GM19043 (cell line): ENCODE results near the gene STK32C.
"Not testable (repeated sequence)": the region's sequence is repeated elsewhere in the genome, so short reads cannot be mapped to it uniquely, and the experiment has no call there.

Experiments
- ATAC-seq: cut with Tn5 transposase; IDR thresholded peaks from one replicate; pipeline ENCODE4 v1.9.1; 2021; ENCODE audit warnings: low read depth; ENCODE audit not compliant: unreplicated experiment

STK32C gene

DNA sequence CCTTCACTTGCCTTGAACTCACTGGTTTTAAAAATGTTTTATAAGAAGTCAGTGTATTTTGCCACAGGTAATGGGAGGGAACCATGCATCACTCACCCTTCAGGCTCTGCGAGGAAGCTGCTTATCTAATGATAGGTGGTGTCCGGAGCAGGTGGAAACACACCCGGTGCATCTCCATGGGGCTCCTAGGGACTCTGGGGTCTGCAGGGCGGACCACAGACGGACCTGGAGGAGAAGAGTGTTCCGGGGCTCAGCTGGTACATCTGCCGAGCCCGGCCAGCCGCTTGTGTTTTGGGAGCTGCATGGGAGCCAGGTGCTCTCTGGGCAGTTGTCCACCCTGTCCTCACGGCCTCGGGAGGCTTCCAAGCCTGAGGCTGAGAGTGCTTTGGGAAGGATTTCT lies 31.5 kb upstream of the STK32C start:
- ATAC-seq: no peak

DNA sequence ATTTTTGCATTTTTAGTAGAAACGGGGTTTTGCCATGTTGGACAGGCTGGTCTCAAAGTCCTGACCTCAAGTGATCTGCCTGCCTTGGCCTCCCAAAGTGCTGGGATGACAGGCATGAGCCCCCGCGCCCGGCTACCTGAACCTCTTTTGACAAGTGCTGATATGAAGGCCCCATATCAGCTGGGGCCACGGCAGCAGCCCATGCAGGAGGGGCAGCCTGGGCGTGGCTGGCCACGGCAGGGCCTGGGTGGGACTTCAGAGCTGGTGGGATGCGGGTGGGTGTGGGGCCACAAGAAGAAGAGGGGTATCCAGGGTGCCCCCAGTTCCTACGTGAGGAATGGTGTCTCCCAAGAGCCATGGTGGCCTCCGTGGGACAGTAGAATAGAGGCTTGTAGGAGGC lies 31.1 kb upstream of the STK32C start:
- no peak for ATAC-seq

DNA sequence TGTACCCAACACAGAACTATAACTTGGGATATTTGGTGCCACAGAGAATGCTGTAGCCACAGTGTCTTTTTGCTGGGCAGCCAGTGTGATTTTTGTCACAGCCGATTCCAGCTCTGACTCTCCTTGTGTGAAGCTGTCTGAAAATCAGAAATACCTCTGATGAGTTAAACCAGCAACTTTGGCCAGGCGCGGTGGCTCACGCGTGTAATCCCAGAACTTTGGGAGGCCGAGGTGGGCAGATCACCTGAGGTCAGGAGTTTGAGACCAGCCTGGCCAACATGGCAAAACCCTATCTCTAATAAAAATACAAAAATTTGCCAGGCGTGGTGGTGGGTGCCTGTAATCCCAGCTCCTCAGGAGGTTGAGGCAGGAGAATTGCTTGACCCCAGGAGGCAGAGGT lies 30.1 kb upstream of the STK32C start:
- ATAC-seq: not testable (repeated sequence)

DNA sequence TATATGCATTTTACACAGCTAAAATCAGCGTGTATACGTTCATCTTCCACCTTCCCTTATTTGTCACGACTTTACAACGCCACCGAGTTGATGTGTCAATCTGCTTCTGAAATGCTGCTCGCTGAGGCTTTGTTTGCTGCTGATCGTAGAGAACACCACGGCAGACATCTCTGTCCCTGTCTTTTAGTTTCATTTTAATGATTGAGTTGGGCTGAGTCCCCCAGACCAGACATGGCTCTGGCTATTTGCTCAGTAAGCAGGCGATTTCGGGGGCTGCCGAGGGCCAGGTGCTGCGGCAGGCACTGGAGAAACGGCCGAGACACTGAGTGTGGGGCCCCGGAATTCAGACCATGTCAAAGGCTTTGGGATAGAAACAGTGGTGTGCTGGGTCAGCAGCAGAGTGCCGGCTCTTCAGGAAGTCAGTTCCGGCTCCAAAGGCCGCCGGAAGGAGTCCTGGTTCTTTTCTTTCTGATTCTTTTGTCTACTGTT lies 29.2 kb upstream of the STK32C start:
- no peak for ATAC-seq

DNA sequence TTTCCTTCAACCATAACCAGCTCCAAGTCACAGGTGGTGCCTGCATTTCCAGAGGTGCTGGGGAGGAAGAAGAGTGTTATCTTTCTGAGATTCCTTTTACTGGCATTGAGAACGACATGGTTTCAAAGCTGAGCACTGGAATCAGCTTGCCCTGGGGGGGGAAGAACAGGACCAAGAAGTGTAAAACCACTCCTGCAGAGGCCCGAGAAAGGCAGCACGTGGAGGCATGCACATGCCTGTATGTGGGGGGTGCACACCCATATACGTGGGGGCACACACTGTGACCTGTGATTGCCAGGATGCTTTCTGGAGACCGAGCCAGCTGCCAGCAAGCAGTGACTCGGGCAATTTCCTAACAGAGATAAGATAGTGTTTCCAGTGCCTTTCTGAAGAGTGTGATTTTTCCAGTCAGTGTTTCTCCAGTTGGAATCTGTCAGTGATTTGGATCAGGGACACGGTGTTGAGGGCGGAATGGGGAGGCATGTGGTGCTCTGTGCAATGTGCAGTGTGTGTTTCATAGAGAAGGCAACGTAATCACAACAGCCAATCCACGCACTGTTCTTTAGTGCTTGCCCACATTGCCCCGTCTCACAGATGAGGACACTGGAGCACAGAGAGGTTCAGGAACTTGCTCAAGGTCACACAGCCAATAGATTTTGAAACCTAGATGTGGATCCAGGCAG lies 28.5 kb upstream of the STK32C start:
- ATAC-seq: no peak

DNA sequence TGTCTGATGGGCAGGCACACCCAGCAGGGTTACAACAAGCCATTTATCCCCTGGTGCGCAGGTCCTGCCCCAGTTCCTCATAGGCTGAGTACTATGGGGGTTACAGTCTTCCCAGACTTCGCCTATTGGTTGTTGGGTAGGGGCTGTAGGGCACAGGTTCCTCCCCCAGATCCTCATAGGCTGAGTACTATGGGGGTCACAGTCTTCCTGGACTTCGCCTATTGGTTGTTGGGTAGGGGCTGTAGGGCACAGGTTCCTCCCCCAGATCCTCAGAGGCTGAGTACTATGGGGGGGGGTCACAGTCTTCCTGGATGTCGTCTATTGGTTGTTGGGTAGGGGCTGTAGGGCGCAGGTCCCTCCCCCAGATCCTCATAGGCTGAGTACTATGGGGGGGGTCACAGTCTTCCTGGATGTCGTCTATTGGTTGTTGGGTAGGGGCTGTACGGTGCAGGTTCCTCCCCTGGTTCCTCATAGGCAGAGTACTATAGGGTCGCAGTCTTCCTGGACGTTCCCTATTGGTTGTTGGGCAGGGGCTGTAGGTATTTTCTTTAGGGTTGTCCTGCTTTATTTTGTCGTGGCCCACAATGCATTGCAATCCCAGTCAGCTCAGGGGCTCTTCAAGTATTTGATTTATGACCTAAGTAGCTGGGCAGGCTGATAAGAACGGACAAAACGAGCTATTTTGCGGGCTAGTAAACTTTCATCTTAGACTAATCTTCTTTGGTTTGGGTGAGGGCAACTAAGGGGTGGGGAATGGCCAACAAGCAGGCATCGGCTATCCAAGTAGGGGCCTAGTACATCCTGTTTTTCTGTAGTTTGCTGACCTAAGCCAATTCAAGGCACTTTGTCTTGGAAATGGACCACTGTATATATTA lies 27.7 kb upstream of the STK32C start:
- ATAC-seq: peak; percentile 60

DNA sequence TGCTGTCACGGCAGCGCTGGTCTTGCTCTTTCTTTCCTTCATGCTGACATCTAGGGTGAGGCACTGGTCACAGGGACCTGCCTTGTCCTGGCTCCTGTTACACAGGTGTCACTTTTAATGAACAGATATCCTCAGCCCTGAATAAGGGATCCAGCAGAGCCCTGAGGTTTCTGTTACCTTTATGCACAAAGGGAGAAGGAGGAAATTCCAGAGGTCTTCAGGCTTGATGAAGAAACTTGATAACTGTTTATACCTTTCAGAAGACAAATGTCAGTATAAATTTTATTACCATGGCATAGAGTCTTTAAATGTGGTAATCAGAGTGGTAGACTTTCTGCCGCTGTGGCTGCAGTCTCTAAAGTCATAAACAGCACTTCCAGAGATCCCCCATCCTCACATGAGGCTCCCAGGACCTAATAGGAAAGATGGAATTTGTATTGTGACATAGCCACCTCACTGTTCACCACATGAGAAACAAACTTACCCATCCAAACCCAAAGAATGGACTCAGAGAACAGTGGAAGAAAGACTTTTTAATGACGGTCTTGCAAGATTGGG lies 27.0 kb upstream of the STK32C start:
- no peak for ATAC-seq

DNA sequence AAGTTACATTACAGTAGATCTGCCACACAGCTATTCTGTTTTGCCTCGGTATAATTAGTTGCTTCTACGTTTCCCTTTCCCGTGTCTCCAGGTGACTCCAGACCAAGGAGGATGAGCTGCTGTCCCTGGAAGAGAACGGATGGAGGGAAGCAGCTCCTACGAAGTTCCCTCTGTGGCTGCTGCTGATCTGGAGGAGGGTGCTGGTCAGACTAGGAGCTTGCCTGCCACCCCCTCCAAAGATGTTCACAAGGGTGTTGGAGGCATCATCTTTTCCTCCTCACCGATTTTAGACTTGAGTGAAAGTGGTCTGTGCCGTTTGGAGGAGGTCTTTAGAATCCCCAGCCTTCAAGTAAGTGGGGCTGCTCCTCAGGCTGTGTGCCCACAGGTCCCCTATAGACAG lies 25.6 kb upstream of the STK32C start:
- ATAC-seq: no peak

DNA sequence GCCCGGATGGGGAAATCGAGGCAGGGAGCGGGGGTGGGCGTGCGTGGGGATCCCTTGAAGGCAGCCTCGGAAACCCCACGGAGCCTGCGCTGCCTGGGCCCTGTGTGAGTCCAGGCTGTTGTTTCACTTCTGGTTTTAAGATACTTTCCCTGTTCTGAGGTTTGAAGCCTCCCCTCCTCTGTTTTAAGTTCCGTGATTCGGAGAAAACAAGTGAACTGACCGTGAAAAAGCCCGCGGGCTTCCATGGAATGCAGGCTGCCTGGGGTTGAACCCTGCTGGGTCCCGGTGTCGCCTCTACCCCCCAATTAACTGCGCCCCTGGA lies 24.6 kb upstream of the STK32C start:
- ATAC-seq: peak; percentile 36

DNA sequence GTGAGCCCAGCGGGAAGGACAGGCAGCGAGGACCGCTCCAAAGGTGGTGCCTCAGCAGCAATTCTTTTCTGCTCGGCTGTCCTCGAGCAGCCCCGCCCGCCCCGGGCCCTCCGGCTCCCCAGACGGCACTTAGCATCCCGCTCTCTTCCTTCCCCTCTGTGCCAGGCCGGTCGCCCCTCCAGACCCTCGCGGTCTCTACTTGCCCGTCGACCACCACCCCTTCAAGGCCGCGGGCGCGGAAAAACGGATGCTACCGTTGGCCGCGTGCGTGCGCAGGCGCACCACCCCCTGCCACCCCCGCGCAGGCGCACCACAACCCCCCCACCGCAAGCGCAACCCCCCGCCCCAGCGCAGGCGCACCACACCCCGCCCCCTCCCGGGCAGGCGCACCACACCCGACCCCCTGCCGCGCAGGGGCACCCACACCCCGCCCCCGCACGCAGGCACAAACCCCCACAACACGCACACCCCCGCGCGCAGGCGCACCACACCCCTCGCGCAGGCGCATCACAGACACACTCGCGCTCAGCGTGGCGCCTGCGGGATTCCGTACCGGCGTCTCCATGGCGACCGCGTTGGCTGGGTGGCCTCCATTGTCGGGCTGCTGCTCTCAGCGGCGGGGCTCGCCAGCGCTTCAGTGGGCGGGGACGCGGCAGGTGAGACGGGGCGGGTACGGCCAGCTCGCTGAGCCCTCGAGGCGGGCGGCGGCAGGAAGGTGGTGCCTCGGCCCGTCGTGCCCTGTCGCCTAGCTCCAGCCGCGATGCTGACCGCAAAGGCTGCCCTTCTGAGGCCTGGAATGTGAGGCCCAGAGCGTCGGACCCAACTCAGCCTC lies 24.1 kb upstream of the STK32C start, which contains the start of gene LRRC27:
Gene LRRC27 (plus strand): TSS at position 593 of the 832 bp plus-strand sequence. CDS start 1,332 bp downstream, outside the sequence.
- ATAC-seq: peak; percentile 50

DNA sequence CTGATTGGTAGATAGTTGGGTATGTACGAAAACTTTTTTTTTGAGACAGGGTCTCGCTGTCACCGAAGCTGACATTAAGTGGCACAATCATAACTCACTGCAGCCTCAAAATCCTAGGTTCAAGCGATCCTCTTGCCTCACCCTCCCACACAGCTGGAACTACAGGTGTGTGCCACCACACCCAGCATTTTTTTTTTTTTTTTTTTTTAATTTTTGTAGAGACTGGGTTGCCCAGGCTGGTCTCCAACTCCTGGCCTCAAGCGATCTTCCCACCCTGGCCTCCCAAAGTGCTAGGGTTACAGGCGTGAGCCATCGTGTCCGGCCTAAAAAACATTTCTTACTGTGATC lies 22.7 kb upstream of the STK32C start:
- ATAC-seq: no peak

DNA sequence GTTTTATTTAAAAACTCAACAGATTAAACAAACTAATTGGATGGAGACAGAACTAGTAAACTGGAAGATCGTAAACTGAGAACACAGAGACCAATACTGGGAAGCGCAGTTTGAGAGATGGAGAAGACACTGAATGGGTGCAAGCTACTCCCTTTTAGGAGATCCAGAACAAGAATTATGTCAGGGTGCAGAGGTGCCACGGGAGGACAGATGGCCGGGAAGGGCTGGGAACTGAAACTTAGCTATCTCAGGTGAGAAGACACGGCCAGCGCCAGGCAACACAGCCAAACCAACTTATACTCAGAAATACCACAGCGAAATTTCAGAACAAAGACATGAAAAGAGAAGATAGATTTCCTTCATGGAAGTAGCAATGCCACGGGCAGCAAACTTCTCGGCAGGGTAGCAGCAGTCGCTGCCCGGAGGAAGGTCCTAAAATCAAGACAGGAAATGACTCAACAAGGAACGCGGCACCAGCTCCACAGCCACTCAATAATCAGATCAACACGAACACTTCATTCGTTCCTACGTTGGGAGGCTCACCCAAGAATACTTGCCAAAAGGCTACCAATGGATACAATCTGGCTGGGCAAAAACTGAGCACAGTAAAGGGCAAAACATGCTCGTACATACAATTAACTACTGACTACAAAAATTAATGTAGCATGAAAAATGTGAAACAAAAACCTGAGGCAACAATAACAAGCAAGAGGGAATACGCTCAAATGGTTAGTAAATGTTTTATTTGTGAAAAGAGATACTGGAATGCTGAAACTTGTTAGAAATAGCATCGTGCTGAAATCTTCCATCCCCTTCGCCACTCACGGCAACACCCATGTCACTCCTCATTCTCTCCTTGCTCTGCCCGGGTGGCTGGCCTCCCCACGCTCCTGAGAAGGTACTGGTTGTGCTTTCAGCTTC lies 22.1 kb upstream of the STK32C start:
- no peak for ATAC-seq

DNA sequence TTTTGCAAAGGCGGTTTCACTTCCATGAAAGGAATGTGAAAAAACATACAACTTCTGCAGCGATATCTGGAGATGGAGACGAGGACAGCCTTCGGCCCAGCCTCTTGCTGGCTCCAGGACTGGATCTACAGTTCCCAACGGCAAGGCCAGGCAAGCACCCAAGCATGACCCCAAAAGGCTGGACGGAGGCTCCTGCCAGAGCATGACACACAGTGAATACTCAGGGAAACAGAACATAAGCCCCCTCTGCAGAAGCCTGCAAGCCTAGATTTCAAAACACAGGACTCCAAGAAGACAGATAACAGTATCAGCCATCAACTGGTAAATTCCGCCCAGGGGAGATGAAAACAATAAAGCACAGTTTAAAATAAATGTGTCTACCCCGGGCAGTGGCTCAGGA lies 21.0 kb upstream of the STK32C start:
- no peak for ATAC-seq

DNA sequence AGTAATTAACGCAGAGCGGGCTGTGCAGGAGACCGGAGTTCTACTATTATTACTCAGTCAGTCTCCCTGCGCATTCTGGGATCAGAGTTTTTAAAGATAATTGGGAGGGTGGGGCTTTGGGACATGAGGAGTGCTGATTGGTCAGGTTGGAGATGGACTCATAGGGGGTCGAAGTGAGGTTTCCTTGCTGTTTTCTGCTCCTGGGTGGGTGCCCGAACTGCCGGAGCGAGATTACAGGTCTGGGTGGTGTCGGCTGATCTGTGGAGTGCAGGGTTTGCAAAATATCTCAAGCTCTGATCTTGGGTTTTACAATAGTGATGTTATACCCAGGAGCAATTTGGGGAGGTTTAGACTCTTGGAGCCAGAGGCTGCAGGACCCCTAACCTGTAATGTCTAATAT lies 20.4 kb upstream of the STK32C start:
- no peak for ATAC-seq

DNA sequence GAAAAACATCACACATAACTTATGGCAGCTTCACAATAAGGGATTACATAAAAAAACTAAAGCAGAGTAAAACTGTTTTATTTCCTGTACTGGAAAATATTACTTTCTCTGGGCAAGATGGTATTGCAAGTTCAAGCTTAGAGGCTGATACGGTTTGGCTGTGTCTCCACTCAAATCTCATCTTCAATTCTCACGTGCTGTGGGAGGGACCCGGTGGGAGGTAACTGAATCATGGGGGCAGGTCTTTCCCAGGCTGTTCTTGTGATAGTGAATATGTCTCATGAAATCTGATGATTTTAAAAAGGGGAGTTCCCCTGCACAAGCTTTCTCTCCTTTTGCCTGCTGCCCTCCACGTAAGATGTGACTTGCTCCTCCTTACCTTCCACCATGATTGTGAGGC lies 19.2 kb upstream of the STK32C start:
- ATAC-seq: no peak

DNA sequence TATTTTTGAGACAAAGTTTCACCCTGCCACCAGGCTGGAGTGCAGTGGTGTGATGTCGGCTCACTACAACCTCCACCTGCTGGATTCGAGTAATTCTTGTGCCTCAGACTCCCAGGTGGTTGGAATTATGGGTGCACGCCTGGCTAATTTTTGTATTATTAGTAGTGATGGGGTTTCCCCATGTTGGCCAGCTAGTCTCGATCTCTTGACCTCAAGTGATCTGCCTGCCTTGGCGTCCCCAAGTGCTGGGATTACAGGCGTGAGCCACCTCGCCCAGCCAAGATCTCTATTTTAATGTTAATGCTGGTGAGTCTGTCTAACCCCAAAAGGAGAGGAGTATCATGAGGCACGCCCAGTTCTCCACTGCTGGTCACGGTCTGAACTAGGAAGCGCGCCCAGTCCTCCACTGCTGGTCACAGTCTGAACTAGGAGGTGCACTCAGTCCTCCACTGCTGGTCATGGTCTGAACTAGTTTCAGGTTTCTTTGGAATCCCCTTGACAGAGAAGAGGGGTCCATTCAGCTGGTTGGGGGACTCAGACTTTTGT lies 18.7 kb upstream of the STK32C start:
- ATAC-seq: no peak

DNA sequence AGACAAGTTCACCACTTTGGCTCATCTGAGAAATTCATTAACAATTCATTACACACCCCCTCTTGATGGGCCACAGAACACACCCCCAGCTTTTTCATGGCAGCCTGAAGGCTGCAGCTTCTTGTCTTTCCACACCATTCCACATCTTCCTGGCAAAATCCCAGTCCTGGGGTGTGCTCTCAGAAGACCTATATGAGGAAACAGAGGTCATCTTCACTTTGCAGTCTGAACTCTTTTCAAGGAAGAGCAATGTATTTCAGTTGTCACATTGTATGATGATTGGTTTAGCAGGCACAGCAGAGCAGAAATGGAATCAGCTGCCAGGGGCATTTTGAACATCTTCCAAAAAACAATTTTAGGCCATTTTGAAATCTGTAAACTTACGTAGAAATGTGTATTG lies 16.4 kb upstream of the STK32C start:
- no peak for ATAC-seq

DNA sequence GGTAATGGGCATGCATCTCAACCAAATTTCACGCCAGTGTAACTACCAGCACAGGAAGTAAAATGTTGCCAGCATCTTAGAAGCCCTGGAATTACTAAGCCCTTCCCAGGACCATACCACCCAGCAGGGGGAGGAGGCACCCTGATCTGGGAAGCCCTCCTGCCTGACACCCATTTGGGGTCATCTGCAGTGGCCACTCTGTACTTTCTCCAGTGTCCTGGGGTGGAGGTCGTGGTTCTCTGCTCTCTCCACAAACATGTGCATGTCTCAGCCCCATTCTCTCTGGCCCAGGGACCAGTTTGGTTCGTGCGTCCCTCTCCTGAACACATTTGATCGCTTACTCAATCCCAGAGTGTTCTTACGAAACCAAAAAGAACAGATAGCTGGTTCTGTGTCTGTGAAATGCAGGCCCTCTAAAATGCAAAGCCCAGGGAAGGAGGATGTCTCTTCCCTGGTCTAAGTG lies 14.9 kb upstream of the STK32C start:
- no peak for ATAC-seq

DNA sequence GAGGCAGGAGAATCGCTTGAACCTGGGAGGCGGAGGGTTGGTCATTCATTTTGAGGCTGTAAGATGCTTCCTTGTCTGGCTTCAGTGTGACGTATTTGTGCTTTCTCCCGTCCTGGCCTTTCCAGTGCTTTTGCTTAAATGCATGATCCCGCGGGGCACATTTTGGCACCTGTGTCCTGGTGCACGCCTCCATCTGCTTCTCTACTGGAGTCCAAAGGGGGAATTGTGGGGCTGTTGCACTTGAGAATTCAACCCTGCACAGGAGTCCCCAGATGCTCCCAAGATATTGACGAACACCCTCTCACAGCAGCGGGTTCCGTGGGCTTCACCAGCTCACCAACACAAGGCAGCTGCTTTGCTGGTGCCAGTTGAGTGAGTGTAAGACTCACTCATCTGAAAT lies 14.0 kb upstream of the STK32C start:
- no peak for ATAC-seq
